ENCODE results near the gene CDK18.

Gene CDK18

GRCh38 chr1:205577874-205578658 is 73.6 kb downstream of the CDK18 start:
- Histone ChIP-seq H3K9ac (ENCODE audit: low read depth in 1 of 2, low read length in 2 of 2) (no peak overlapping the region), H3K27ac (ENCODE audit: low read depth in 2 of 2, low read length in 2 of 2) (no peak overlapping the region), H3K9me3 (ENCODE audit: control insufficient read depth in 2 of 2, low read length in 2 of 2) (no peaks in the 10 kb centered on the region), H3K36me3 (ENCODE audit: control insufficient read depth in 2 of 2, insufficient read depth in 2 of 2, low read length in 2 of 2) (no peaks in the 10 kb centered on the region), H3K4me1 (ENCODE audit: control insufficient read depth in 2 of 2, insufficient read depth in 2 of 2, low read length in 2 of 2) (peaks cover 25 to 40% of the 10 kb centered on the region in 2 donors), H3K27me3 (ENCODE audit: control insufficient read depth in 2 of 2, insufficient read depth in 2 of 2, low read length in 2 of 2) (peaks cover 0 to 4% of the 10 kb centered on the region in 2 donors), H3K4me3 (ENCODE audit: low read length in 2 of 2) (no peak overlapping the region)

GRCh38 chr1:205578780-205579571 is 74.5 kb downstream of the CDK18 start:
- no peak overlapping the region for H3K9ac ChIP-seq (ENCODE audit: low read depth in 1 of 2, low read length in 2 of 2)
- peaks cover 0 to 4% of the 10 kb centered on the region in 2 donors for H3K27me3 ChIP-seq (ENCODE audit: control insufficient read depth in 2 of 2, insufficient read depth in 2 of 2, low read length in 2 of 2)
- H3K9me3 ChIP-seq (ENCODE audit: control insufficient read depth in 2 of 2, low read length in 2 of 2): no peaks in the 10 kb centered on the region
- H3K4me1 ChIP-seq (ENCODE audit: control insufficient read depth in 2 of 2, insufficient read depth in 2 of 2, low read length in 2 of 2): peaks cover 29 to 48% of the 10 kb centered on the region in 2 donors
- no peaks in the 10 kb centered on the region for H3K36me3 ChIP-seq (ENCODE audit: control insufficient read depth in 2 of 2, insufficient read depth in 2 of 2, low read length in 2 of 2)
- no peak overlapping the region for H3K4me3 ChIP-seq (ENCODE audit: low read length in 2 of 2)
- no peak overlapping the region for H3K27ac ChIP-seq (ENCODE audit: low read depth in 2 of 2, low read length in 2 of 2)

GRCh38 chr1:205579711-205580110 is 75.2 kb downstream of the CDK18 start:
- Histone ChIP-seq H3K4me3 (ENCODE audit: low read length in 2 of 2) (no peak overlapping the region), H3K36me3 (ENCODE audit: control insufficient read depth in 2 of 2, insufficient read depth in 2 of 2, low read length in 2 of 2) (peaks cover 0 to 2% of the 10 kb centered on the region in 2 donors), H3K4me1 (ENCODE audit: control insufficient read depth in 2 of 2, insufficient read depth in 2 of 2, low read length in 2 of 2) (peaks cover 29 to 49% of the 10 kb centered on the region in 2 donors), H3K9me3 (ENCODE audit: control insufficient read depth in 2 of 2, low read length in 2 of 2) (no peaks in the 10 kb centered on the region), H3K27me3 (ENCODE audit: control insufficient read depth in 2 of 2, insufficient read depth in 2 of 2, low read length in 2 of 2) (peaks cover 0 to 4% of the 10 kb centered on the region in 2 donors), H3K9ac (ENCODE audit: low read depth in 1 of 2, low read length in 2 of 2) (no peak overlapping the region), H3K27ac (ENCODE audit: low read depth in 2 of 2, low read length in 2 of 2) (no peak overlapping the region)

GRCh38 chr1:205580140-205580922 is 75.9 kb downstream of the CDK18 start:
- peaks cover 0 to 2% of the 10 kb centered on the region in 2 donors for H3K36me3 ChIP-seq (ENCODE audit: control insufficient read depth in 2 of 2, insufficient read depth in 2 of 2, low read length in 2 of 2)
- no peak overlapping the region for H3K27ac ChIP-seq (ENCODE audit: low read depth in 2 of 2, low read length in 2 of 2)
- H3K9ac ChIP-seq (ENCODE audit: low read depth in 1 of 2, low read length in 2 of 2): no peak overlapping the region
- no peaks in the 10 kb centered on the region for H3K9me3 ChIP-seq (ENCODE audit: control insufficient read depth in 2 of 2, low read length in 2 of 2)
- peaks cover 30 to 45% of the 10 kb centered on the region in 2 donors for H3K4me1 ChIP-seq (ENCODE audit: control insufficient read depth in 2 of 2, insufficient read depth in 2 of 2, low read length in 2 of 2)
- H3K27me3 ChIP-seq (ENCODE audit: control insufficient read depth in 2 of 2, insufficient read depth in 2 of 2, low read length in 2 of 2): peaks cover 0 to 4% of the 10 kb centered on the region in 2 donors
- no peak overlapping the region for H3K4me3 ChIP-seq (ENCODE audit: low read length in 2 of 2)

GRCh38 chr1:205580923-205581180 is 76.4 kb downstream of the CDK18 start:
- peaks cover 29 to 44% of the 10 kb centered on the region in 2 donors for H3K4me1 ChIP-seq (ENCODE audit: control insufficient read depth in 2 of 2, insufficient read depth in 2 of 2, low read length in 2 of 2)
- H3K36me3 ChIP-seq (ENCODE audit: control insufficient read depth in 2 of 2, insufficient read depth in 2 of 2, low read length in 2 of 2): peaks cover 0 to 2% of the 10 kb centered on the region in 2 donors
- no peak overlapping the region for H3K27ac ChIP-seq (ENCODE audit: low read depth in 2 of 2, low read length in 2 of 2)
- peaks cover 0 to 4% of the 10 kb centered on the region in 2 donors for H3K27me3 ChIP-seq (ENCODE audit: control insufficient read depth in 2 of 2, insufficient read depth in 2 of 2, low read length in 2 of 2)
- H3K9ac ChIP-seq (ENCODE audit: low read depth in 1 of 2, low read length in 2 of 2): no peak overlapping the region
- no peaks in the 10 kb centered on the region for H3K9me3 ChIP-seq (ENCODE audit: control insufficient read depth in 2 of 2, low read length in 2 of 2)
- H3K4me3 ChIP-seq (ENCODE audit: low read length in 2 of 2): no peak overlapping the region

GRCh38 chr1:205581321-205581980 is 77.0 kb downstream of the CDK18 start:
- Histone ChIP-seq H3K36me3 (ENCODE audit: control insufficient read depth in 2 of 2, insufficient read depth in 2 of 2, low read length in 2 of 2) (peaks cover 0 to 2% of the 10 kb centered on the region in 2 donors), H3K27ac (ENCODE audit: low read depth in 2 of 2, low read length in 2 of 2) (peak overlapping the region; percentile 81 to 86), H3K9me3 (ENCODE audit: control insufficient read depth in 2 of 2, low read length in 2 of 2) (no peaks in the 10 kb centered on the region), H3K4me1 (ENCODE audit: control insufficient read depth in 2 of 2, insufficient read depth in 2 of 2, low read length in 2 of 2) (peaks cover 31 to 44% of the 10 kb centered on the region in 2 donors), H3K4me3 (ENCODE audit: low read length in 2 of 2) (no peak overlapping the region), H3K27me3 (ENCODE audit: control insufficient read depth in 2 of 2, insufficient read depth in 2 of 2, low read length in 2 of 2) (peaks cover 0 to 4% of the 10 kb centered on the region in 2 donors), H3K9ac (ENCODE audit: low read depth in 1 of 2, low read length in 2 of 2) (peak overlapping the region in 1 of 2 donors; percentile 65)

- peak overlapping the region in 1 of 2 donors; percentile 65 for H3K9ac ChIP-seq (ENCODE audit: low read depth in 1 of 2, low read length in 2 of 2)
Observed at GRCh38 chr1:205582046-205582445, 77.6 kb downstream of the CDK18 start.

More at GRCh38 chr1:205582046-205582445, 77.6 kb downstream of the CDK18 start:
- H3K4me1 ChIP-seq (ENCODE audit: control insufficient read depth in 2 of 2, insufficient read depth in 2 of 2, low read length in 2 of 2): peaks cover 31 to 39% of the 10 kb centered on the region in 2 donors
- H3K27me3 ChIP-seq (ENCODE audit: control insufficient read depth in 2 of 2, insufficient read depth in 2 of 2, low read length in 2 of 2): peaks cover 0 to 4% of the 10 kb centered on the region in 2 donors
- H3K27ac ChIP-seq (ENCODE audit: low read depth in 2 of 2, low read length in 2 of 2): peak overlapping the region; percentile 81 to 86
- H3K4me3 ChIP-seq (ENCODE audit: low read length in 2 of 2): peak overlapping the region in 1 of 2 donors; percentile 4
- H3K36me3 ChIP-seq (ENCODE audit: control insufficient read depth in 2 of 2, insufficient read depth in 2 of 2, low read length in 2 of 2): peaks cover 0 to 5% of the 10 kb centered on the region in 2 donors
- no peaks in the 10 kb centered on the region for H3K9me3 ChIP-seq (ENCODE audit: control insufficient read depth in 2 of 2, low read length in 2 of 2)
